Prostate gland (tissue), 2 donors: ENCODE measurements around the gene KPNA4.

Experiments
- CTCF ChIP-seq, 4 experiments: fragments of 200-600 bp in 2 of 4; fragments of 450-650 bp in 2 of 4; sonication (generic) in 2 of 4; IDR thresholded peaks; 1 replicate in 3 of 4; 2 replicates in 1 of 4; pipeline ENCODE4 v1.5.1; 2016 to 2019; ENCODE audit warnings: antibody characterized with exemption in 4 of 4, mild to moderate bottlenecking in 2 of 4, moderate library complexity in 2 of 4
- POLR2AphosphoS5 ChIP-seq: sonication (generic); formaldehyde crosslinking; IDR thresholded peaks from one replicate; pipeline ENCODE4 v1.6.1; 2017; ENCODE audit warnings: antibody characterized with exemption

- TF ChIP-seq CTCF (IDR thresholded peaks at IDR 0.05) (no peak), POLR2AphosphoS5 (no peak)
These were observed 24.8 kb downstream of the KPNA4 start for GRCh38 chr3:160540551-160540950.
